GM19467 (cell line): Measurements from ENCODE around the gene ASPSCR1.

Experiments
- ATAC-seq: cut with Tn5 transposase; IDR thresholded peaks from one replicate; pipeline ENCODE4 v1.9.1; 2021; ENCODE audit warnings: mild to moderate bottlenecking, moderate library complexity; ENCODE audit not compliant: unreplicated experiment

ASPSCR1 gene

DNA sequence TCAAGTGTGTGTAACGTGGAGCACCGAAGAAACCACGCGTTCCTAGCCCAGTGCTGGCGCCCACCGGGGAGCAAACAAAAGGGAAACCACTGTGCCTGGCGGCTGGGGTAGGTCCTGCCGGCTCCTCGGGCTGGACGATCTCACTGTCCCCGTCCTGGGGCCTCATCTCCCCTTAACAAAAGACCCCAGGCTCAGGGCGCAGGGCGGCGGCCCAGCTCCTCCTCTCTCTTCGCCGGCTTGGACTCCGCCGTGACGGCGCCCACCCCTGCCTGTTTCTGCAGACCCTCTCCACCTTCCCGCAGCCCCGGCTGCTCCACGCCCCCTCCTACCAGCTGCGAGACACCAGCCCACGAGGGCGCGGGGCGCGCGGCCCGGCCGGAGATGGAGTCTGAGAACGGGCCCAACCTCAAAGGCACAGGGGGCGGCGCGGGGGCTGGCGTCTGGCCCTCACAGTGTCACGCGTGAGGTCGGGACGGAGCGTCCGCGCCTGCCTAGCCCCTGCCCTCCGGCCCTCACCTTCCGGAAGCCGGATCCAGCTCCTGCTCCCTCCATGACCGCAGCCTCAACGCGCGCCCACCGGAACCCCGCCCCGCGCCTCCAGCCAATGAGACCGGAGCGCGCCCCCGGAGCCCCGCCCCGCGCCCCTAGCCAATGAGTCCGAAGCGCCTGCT, 45.0 kb downstream of the ASPSCR1 start, which contains the start of gene CENPX:
Gene CENPX (minus strand): TSS at position 569 of the 671 bp plus-strand sequence. CDS start 17 bp downstream, at position 552.
- ATAC-seq = no peak

DNA sequence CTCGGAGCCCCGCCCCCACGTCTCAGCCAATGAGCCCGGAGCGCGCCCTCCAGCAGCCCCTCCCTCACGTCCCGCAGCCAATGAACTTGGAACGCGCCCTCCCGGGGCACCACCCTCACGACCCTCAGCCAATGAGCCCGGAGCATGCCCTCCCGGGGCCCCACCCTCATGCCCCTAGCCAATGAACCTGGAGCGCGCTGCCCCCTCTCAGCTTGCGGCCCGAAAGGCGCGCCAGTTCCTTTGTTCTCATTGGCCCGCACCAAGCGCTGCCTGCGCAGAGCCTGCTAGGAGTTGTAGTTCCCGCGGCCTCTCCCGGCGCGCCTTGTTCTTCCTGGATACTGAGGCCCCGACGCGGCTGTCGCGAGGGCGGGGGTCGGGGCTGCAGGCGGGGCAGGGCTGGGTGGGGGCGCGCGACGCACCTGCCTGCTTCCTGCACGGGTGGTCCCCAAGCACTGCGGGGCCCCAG, 45.6 kb downstream of the ASPSCR1 start, which contains the start of gene LRRC45:
Gene LRRC45 (plus strand): TSS at position 325 of the 466 bp plus-strand sequence. CDS start 339 bp downstream, outside the sequence.
- ATAC-seq = peak; percentile 81

DNA sequence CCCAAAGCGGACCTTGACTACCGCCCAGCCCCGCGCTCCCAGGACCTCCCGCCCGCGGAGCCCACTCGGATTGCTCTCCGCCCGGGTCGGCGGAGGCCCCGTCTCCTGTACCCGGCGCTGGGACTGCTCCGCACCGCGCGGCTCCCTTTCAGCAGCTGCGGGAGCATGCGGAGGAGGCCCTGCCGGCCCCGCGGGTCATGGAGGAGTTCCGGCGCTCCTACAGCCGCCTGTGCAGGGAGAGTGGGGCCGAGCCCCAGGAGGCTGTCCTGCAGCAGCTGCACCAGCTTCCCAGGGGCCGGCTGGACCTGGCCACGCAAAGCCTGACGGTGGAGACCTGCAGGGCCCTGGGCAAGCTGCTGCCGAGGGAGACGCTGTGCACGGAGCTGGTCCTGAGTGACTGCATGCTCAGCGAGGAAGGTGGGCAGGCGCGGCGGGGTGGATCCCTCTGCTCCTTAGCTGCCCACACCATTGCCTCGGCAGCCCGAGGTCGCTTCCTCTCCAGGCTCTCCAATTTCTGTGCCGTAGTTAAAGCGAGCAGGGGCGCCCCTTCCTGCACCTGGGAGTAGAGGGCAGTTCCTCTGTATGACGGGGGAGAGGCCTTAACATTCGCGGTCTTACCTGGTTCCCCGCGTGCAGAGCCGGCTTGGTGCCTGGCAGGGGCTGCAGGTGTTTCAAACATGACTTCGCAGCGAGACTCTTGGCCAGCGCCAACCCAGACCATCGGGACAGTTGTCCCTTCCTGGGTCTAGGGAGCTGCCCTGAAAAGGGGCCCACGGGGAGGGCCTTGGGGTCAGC, 46.2 kb downstream of the ASPSCR1 start:
- no peak for ATAC-seq

- no peak for ATAC-seq
These were observed 47.4 kb downstream of the ASPSCR1 start for GRCh38 chr17:82024859-82025258.

GRCh38 chr17:82025401-82026107, 48.1 kb downstream of the ASPSCR1 start:
- ATAC-seq = no peak

- ATAC-seq = no peak
These were observed 50.8 kb downstream of the ASPSCR1 start for GRCh38 chr17:82028246-82028645.

GRCh38 chr17:82028966-82029365, 51.5 kb downstream of the ASPSCR1 start:
- ATAC-seq = no peak

DNA sequence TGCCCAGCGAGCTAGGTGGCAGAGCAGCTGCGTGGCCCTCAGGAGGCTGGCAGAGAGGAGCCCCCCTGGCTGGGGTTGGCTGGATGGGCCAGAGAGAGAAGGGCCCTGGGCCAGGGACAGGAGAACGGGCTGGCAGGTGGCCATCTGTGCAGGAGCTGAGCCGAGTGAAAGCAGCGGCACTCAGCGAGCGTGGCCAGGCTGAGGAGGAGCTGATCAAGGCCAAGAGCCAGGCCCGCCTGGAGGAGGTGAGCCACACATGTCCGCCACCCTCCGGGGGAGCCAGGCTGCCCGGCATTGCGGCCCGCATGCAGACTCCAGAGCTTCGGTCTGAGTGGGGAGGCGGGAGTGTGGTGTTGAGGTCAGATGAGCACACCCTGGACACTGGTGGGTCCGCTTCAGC, 52.0 kb downstream of the ASPSCR1 start:
- ATAC-seq = no peak

GRCh38 chr17:82029990-82030469, 52.6 kb downstream of the ASPSCR1 start:
- no peak for ATAC-seq

DNA sequence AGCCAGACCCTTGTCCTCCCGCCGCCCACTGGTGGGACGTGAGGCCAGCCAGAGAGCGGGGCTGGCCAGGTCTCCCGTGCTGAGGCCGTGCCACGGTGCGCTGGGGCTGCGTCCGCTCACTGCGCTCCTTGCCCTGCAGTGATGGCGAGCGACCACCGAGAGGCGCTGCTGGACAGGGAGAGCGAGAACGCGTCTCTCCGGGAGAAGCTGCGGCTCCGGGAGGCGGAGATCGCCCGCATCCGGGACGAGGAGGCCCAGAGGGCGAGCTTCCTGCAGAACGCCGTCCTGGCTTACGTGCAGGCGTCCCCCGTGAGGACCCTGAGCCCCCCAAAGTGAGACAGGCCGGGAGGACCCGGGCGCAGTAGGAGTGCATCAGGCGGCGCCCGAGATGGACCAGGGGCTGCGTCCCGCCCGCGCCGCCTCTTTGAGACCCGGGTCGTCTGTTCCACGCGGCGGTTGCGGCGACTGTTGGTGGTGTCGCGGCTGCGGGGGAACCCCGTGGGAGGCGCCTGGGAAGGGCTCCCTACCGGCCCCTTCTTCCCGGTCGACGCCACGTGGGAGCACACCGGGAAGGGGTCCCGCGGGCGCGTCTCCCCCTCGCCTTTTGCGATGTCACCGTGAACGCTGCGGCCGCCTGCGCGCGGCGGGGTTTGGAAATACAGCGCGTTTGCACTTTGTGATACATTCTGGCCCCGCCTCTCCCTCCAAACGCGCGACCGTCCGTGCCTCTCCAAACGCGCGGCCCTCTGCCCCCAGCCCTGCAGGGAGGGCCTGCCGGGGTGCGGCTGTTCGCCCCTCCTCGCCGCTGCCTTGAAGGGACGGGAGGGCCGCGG, 53.3 kb downstream of the ASPSCR1 start:
- no peak for ATAC-seq

- ATAC-seq = no peak
These were observed 54.0 kb downstream of the ASPSCR1 start, which contains the start of gene RAC3 for GRCh38 chr17:82031303-82031884. Gene RAC3 (plus strand): TSS chr17:82031678. CDS start chr17:82031762, 84 bp downstream.

GRCh38 chr17:82031885-82032627, 54.6 kb downstream of the ASPSCR1 start:
- no peak for ATAC-seq

- ATAC-seq = no peak
These were observed 56.1 kb downstream of the ASPSCR1 start for GRCh38 chr17:82033359-82034085.

- ATAC-seq = no peak
These were observed 57.1 kb downstream of the ASPSCR1 start for GRCh38 chr17:82034371-82035011.

- ATAC-seq = no peak
These were observed 58.1 kb downstream of the ASPSCR1 start for GRCh38 chr17:82035488-82035887.

GRCh38 chr17:82035956-82036633, 58.7 kb downstream of the ASPSCR1 start:
- no peak for ATAC-seq

DNA sequence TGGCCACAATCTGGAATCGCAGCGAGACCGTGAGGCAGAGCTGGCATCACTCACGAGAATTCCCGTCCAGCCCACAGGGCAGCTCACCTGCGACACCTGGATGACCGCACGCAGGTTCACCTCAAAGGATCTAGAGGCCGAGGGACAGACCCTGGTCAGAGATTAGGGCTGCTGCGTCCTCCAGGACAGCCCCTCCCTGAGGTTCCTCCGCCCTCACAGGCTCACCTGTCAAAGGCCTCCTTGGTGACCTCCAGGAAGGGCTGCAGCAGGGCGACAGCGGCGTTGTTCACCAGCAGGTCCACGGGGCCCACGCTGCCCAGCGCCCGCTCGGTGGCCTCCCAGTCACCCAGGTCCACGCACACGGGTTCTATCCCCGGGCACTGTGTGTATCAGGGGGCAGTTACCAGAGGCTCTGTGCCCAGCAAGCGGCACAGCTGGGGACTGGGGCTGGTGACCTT, 59.2 kb downstream of the ASPSCR1 start:
- ATAC-seq = no peak
